ENCODE results near the gene SCT.

The SCT gene

DNA sequence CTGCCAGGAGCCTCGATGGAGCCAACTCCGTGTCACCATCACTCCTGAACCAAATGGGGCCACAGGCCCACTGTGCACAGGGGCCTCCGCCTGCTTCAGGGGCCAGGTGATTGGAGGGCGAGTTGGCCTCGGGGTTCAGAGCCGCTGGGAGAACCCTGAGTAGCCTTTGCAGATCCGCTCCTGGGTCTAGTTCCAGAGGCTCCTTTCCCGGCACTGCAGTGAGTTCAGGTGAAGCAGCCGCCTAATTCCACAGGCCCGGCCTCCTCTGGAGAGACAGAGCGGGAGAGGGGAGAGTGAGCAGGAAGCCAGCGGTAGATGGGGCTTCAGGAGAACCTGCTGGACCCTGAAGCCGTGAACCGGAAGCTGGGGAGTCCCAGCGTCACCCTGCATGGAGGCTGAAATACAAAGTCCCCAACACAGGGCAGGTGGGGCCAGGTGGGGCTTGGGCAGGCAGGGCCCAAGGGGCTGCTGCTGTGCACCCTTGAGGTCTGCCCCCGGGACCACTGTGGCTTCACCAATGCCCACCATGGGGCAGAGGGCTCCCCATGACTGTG is 32.6 kb upstream of the SCT start:
- no peak overlapping the region for H3K23ac ChIP-seq (ENCODE audit: low read length in 2 of 2)
- H2BK120ac ChIP-seq (ENCODE audit: low read depth, low read length): no peak overlapping the region
- H3K14ac ChIP-seq (ENCODE audit: low read length in 2 of 2): no peak overlapping the region
- no peak overlapping the region for H2AFZ ChIP-seq (ENCODE audit: low read depth, low read length)
- H3K79me1 ChIP-seq (replicated peaks; ENCODE audit: low read length, poor library complexity, severe bottlenecking): peaks cover 45% of the 10 kb centered on the region
- H3K9me3 ChIP-seq (ENCODE audit: control insufficient read depth, low read length): no peaks in the 10 kb centered on the region
- H4K8ac ChIP-seq (ENCODE audit: low read length): no peak overlapping the region
- no peak overlapping the region for H2BK5ac ChIP-seq (ENCODE audit: low read depth, low read length, poor library complexity, severe bottlenecking)
- no peak overlapping the region for H3K27ac ChIP-seq (ENCODE audit: low read length, poor library complexity, severe bottlenecking)
- H3K18ac ChIP-seq (ENCODE audit: low read depth in 1 of 2, low read length in 2 of 2): no peak overlapping the region
- no peak overlapping the region for H2AK5ac ChIP-seq (ENCODE audit: low read length, severe bottlenecking)
- DNase-seq: no peak
- peaks cover 21% of the 10 kb centered on the region for H3K4me1 ChIP-seq (ENCODE audit: control insufficient read depth, insufficient read depth, low read depth, low read length)
- H2BK12ac ChIP-seq (ENCODE audit: low read length in 2 of 2): no peak overlapping the region
- WGBS: 96% methylated on average over 16 of the region's 16 CpGs
- no peak overlapping the region for H2BK15ac ChIP-seq (ENCODE audit: low read depth, poor library complexity, severe bottlenecking)
- no peaks in the 10 kb centered on the region for H3K27me3 ChIP-seq (ENCODE audit: control insufficient read depth in 1 of 2, insufficient read depth in 1 of 2, low read length in 2 of 2)
- no peak overlapping the region for H3K4ac ChIP-seq (ENCODE audit: low read depth in 1 of 2, low read length in 2 of 2)
- peaks cover 49 to 76% of the 10 kb centered on the region in 2 experiments for H3K36me3 ChIP-seq (ENCODE audit: control insufficient read depth in 1 of 2, insufficient read depth in 2 of 2, low read depth in 1 of 2, low read length in 2 of 2)
- no peak overlapping the region for H4K91ac ChIP-seq (ENCODE audit: low read length)
- H3K4me3 ChIP-seq (ENCODE audit: insufficient read depth in 1 of 2, low read depth in 1 of 2, low read length in 2 of 2): no peak overlapping the region
- H3K4me2 ChIP-seq (ENCODE audit: low read length, poor library complexity, severe bottlenecking): no peak overlapping the region
- no peak overlapping the region for H3K9ac ChIP-seq (ENCODE audit: low read length)

DNA sequence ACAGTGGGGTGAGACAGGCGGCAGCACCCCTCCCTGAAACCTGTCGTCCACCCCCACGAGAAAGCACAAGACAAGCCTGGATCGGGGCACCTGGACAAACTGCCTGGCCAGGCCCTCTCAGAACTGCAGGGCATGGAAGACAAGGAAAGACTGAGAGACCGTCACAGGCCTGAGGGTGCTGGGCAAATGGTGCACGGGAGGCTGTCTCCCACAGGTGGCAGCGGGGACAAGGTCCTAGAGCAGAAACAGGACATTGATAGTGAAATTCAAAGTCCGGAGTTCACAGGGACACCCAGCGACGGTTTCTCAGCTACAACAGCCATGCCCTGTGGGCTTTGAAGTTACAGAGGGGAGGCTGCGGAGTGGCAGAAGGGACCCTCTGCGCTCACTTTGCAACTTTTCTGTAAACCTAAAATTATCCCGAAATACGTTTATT is 30.7 kb upstream of the SCT start:
- Histone ChIP-seq H3K4me3 (ENCODE audit: insufficient read depth in 1 of 2, low read depth in 1 of 2, low read length in 2 of 2) (no peak overlapping the region), H3K18ac (ENCODE audit: low read depth in 1 of 2, low read length in 2 of 2) (no peak overlapping the region), H3K23ac (ENCODE audit: low read length in 2 of 2) (no peak overlapping the region), H3K9ac (ENCODE audit: low read length) (no peak overlapping the region), H3K79me1 (replicated peaks; ENCODE audit: low read length, poor library complexity, severe bottlenecking) (peaks cover 43% of the 10 kb centered on the region), H3K4ac (ENCODE audit: low read depth in 1 of 2, low read length in 2 of 2) (no peak overlapping the region), H3K4me1 (ENCODE audit: control insufficient read depth, insufficient read depth, low read depth, low read length) (peaks cover 19% of the 10 kb centered on the region), H2AK5ac (ENCODE audit: low read length, severe bottlenecking) (no peak overlapping the region), H4K91ac (ENCODE audit: low read length) (no peak overlapping the region), H2BK15ac (ENCODE audit: low read depth, poor library complexity, severe bottlenecking) (no peak overlapping the region), H2BK5ac (ENCODE audit: low read depth, low read length, poor library complexity, severe bottlenecking) (no peak overlapping the region), H3K14ac (ENCODE audit: low read length in 2 of 2) (no peak overlapping the region), H2BK120ac (ENCODE audit: low read depth, low read length) (no peak overlapping the region), H3K36me3 (ENCODE audit: control insufficient read depth in 1 of 2, insufficient read depth in 2 of 2, low read depth in 1 of 2, low read length in 2 of 2) (peaks cover 54 to 78% of the 10 kb centered on the region in 2 experiments), H2AFZ (ENCODE audit: low read depth, low read length) (no peak overlapping the region), H3K9me3 (ENCODE audit: control insufficient read depth, low read length) (no peaks in the 10 kb centered on the region), H2BK12ac (ENCODE audit: low read length in 2 of 2) (no peak overlapping the region), H3K27me3 (ENCODE audit: control insufficient read depth in 1 of 2, insufficient read depth in 1 of 2, low read length in 2 of 2) (no peaks in the 10 kb centered on the region), H3K4me2 (ENCODE audit: low read length, poor library complexity, severe bottlenecking) (no peak overlapping the region), H3K27ac (ENCODE audit: low read length, poor library complexity, severe bottlenecking) (no peak overlapping the region), H4K8ac (ENCODE audit: low read length) (no peak overlapping the region)
- 90% methylated on average over 14 of the region's 14 CpGs for WGBS
- no peak for DNase-seq

DNA sequence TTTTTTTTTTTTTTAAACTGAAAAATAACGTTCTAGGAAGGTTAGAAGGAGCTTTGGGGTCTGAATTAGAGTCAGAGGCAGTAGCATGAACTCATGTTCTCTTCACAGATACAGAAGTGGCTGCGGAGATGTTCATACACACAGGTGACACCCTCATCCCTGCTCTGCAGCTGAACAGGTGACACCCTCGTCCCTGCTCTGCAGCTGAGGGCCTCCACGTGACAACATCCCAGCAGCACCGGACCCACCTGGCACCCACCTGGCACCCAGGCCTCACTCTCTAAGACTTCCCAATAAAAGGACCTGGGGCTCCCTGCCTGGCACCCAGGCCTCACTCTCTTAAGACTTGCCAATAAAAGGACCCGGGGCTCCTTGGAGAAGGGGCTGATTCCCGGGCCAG is 29.9 kb upstream of the SCT start:
- peaks cover 57 to 70% of the 10 kb centered on the region in 2 experiments for H3K36me3 ChIP-seq (ENCODE audit: control insufficient read depth in 1 of 2, insufficient read depth in 2 of 2, low read depth in 1 of 2, low read length in 2 of 2)
- H3K27me3 ChIP-seq (ENCODE audit: control insufficient read depth in 1 of 2, insufficient read depth in 1 of 2, low read length in 2 of 2): no peaks in the 10 kb centered on the region
- no peak overlapping the region for H3K14ac ChIP-seq (ENCODE audit: low read length in 2 of 2)
- no peak overlapping the region for H3K4me3 ChIP-seq (ENCODE audit: insufficient read depth in 1 of 2, low read depth in 1 of 2, low read length in 2 of 2)
- H3K27ac ChIP-seq (ENCODE audit: low read length, poor library complexity, severe bottlenecking): no peak overlapping the region
- H3K4ac ChIP-seq (ENCODE audit: low read depth in 1 of 2, low read length in 2 of 2): no peak overlapping the region
- no peak overlapping the region for H3K9ac ChIP-seq (ENCODE audit: low read length)
- whole genome bisulfite sequencing: 91% methylated on average over 7 of the region's 7 CpGs
- no peak overlapping the region for H3K4me2 ChIP-seq (ENCODE audit: low read length, poor library complexity, severe bottlenecking)
- peaks cover 40% of the 10 kb centered on the region for H3K79me1 ChIP-seq (replicated peaks; ENCODE audit: low read length, poor library complexity, severe bottlenecking)
- no peak overlapping the region for H4K91ac ChIP-seq (ENCODE audit: low read length)
- no peak for DNase-seq
- H3K9me3 ChIP-seq (ENCODE audit: control insufficient read depth, low read length): no peaks in the 10 kb centered on the region
- peaks cover 17% of the 10 kb centered on the region for H3K4me1 ChIP-seq (ENCODE audit: control insufficient read depth, insufficient read depth, low read depth, low read length)
- no peak overlapping the region for H2BK12ac ChIP-seq (ENCODE audit: low read length in 2 of 2)
- H2BK15ac ChIP-seq (ENCODE audit: low read depth, poor library complexity, severe bottlenecking): no peak overlapping the region
- H2BK120ac ChIP-seq (ENCODE audit: low read depth, low read length): no peak overlapping the region
- H2BK5ac ChIP-seq (ENCODE audit: low read depth, low read length, poor library complexity, severe bottlenecking): no peak overlapping the region
- H4K8ac ChIP-seq (ENCODE audit: low read length): no peak overlapping the region
- no peak overlapping the region for H2AFZ ChIP-seq (ENCODE audit: low read depth, low read length)
- H2AK5ac ChIP-seq (ENCODE audit: low read length, severe bottlenecking): no peak overlapping the region
- H3K18ac ChIP-seq (ENCODE audit: low read depth in 1 of 2, low read length in 2 of 2): no peak overlapping the region
- H3K23ac ChIP-seq (ENCODE audit: low read length in 2 of 2): no peak overlapping the region

DNA sequence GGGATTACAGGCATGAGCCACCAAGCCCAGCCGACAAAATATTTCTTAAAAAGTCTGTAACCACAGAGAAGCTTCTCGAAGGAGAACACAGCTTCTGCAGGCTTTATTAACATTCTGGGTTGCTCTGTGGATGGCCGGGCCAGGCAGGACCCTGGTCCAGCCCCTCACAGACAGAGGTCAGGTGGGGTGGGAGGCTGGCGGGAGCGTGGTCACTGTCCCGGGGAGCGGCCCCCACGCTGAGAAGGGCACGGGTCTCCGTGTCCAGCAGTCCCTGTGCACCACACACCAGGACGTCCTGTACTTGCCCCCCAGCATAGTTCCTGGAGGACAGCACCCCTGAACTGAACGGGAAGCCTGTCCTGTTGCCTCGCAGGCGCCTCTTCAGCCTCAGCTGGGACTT is 29.4 kb upstream of the SCT start:
- Histone ChIP-seq H2BK15ac (ENCODE audit: low read depth, poor library complexity, severe bottlenecking) (no peak overlapping the region), H3K4me2 (ENCODE audit: low read length, poor library complexity, severe bottlenecking) (no peak overlapping the region), H3K4me1 (ENCODE audit: control insufficient read depth, insufficient read depth, low read depth, low read length) (peaks cover 17% of the 10 kb centered on the region), H3K18ac (ENCODE audit: low read depth in 1 of 2, low read length in 2 of 2) (no peak overlapping the region), H3K79me1 (replicated peaks; ENCODE audit: low read length, poor library complexity, severe bottlenecking) (peaks cover 37% of the 10 kb centered on the region), H3K9ac (ENCODE audit: low read length) (no peak overlapping the region), H4K8ac (ENCODE audit: low read length) (no peak overlapping the region), H3K9me3 (ENCODE audit: control insufficient read depth, low read length) (no peaks in the 10 kb centered on the region), H4K91ac (ENCODE audit: low read length) (no peak overlapping the region), H2BK120ac (ENCODE audit: low read depth, low read length) (no peak overlapping the region), H2AFZ (ENCODE audit: low read depth, low read length) (no peak overlapping the region), H2AK5ac (ENCODE audit: low read length, severe bottlenecking) (no peak overlapping the region), H2BK12ac (ENCODE audit: low read length in 2 of 2) (no peak overlapping the region), H3K4me3 (ENCODE audit: insufficient read depth in 1 of 2, low read depth in 1 of 2, low read length in 2 of 2) (no peak overlapping the region), H3K14ac (ENCODE audit: low read length in 2 of 2) (no peak overlapping the region), H3K23ac (ENCODE audit: low read length in 2 of 2) (no peak overlapping the region), H3K27me3 (ENCODE audit: control insufficient read depth in 1 of 2, insufficient read depth in 1 of 2, low read length in 2 of 2) (no peaks in the 10 kb centered on the region), H2BK5ac (ENCODE audit: low read depth, low read length, poor library complexity, severe bottlenecking) (no peak overlapping the region), H3K4ac (ENCODE audit: low read depth in 1 of 2, low read length in 2 of 2) (no peak overlapping the region), H3K27ac (ENCODE audit: low read length, poor library complexity, severe bottlenecking) (no peak overlapping the region), H3K36me3 (ENCODE audit: control insufficient read depth in 1 of 2, insufficient read depth in 2 of 2, low read depth in 1 of 2, low read length in 2 of 2) (peaks cover 60 to 65% of the 10 kb centered on the region in 2 experiments)
- 97% methylated on average over 14 of the region's 14 CpGs for WGBS
- no peak for DNase-seq
